H9 (cell line): ENCODE measurements around the gene GPR84. TPM values are rescaled to one million over a fixed set of nuclear protein-coding genes. Genes with fewer than 3 reads are reported as not detected.

Source experiments
- DNase-seq: peaks from one replicate; pipeline ENCODE4 v3.0.0-alpha.2; 2017
- H2AFZ ChIP-seq: one replicate; pipeline ENCODE4 v1.6.1; 2013; ENCODE audit warnings: mild to moderate bottlenecking, low read length, control low read depth, moderate library complexity
- H2AK5ac ChIP-seq: 2 replicates; pipeline ENCODE4 v1.6.1; 2013; ENCODE audit warnings: low read length, control low read depth, mixed read lengths; ENCODE audit not compliant: insufficient read length
- H2BK120ac ChIP-seq: one replicate; pipeline ENCODE4 v1.6.1; 2013; ENCODE audit warnings: low read depth, mild to moderate bottlenecking, low read length, control low read depth, inconsistent platforms; ENCODE audit not compliant: poor library complexity, severe bottlenecking
- H2BK12ac ChIP-seq: 2 replicates; pipeline ENCODE4 v1.6.1; 2013; ENCODE audit warnings: low read length, control low read depth, mixed read lengths, low read depth; ENCODE audit not compliant: insufficient read length
- H2BK15ac ChIP-seq: 2 replicates; pipeline ENCODE4 v1.6.1; 2013; ENCODE audit warnings: low read depth, low read length, control low read depth
- H2BK20ac ChIP-seq: one replicate; pipeline ENCODE4 v1.6.1; 2013; ENCODE audit warnings: low read depth, mild to moderate bottlenecking, low read length, control low read depth, inconsistent platforms; ENCODE audit not compliant: poor library complexity, severe bottlenecking
- H2BK5ac ChIP-seq: 2 replicates; pipeline ENCODE4 v1.6.1; 2013; ENCODE audit warnings: low read length, control low read depth, mixed read lengths; ENCODE audit not compliant: insufficient read length
- H3K14ac ChIP-seq: 2 replicates; pipeline ENCODE4 v1.6.1; 2013; ENCODE audit warnings: low read length, control low read depth; ENCODE audit not compliant: insufficient read depth
- H3K18ac ChIP-seq: 2 replicates; pipeline ENCODE4 v1.6.1; 2013; ENCODE audit warnings: low read depth, mild to moderate bottlenecking, mixed read lengths, low read length, control low read depth; ENCODE audit not compliant: insufficient read length
- H3K23ac ChIP-seq: 2 replicates; pipeline ENCODE4 v1.6.1; 2013; ENCODE audit warnings: low read length, control low read depth, mixed read lengths, low read depth; ENCODE audit not compliant: insufficient read length
- H3K23me2 ChIP-seq: 2 replicates; pipeline ENCODE4 v1.6.1; 2013; ENCODE audit warnings: low read depth, mild to moderate bottlenecking, mixed read lengths, low read length, control low read depth; ENCODE audit not compliant: insufficient read length, poor library complexity, severe bottlenecking
- H3K27ac ChIP-seq: 2 replicates; pipeline ENCODE4 v1.5.1; 2013; ENCODE audit warnings: low read length, control low read depth, mixed read lengths, low read depth; ENCODE audit not compliant: insufficient read length
- H3K27me3 ChIP-seq: 2 replicates; pipeline ENCODE4 v1.6.1; 2013; ENCODE audit warnings: low read length, control low read depth, inconsistent platforms; ENCODE audit not compliant: insufficient read depth
- H3K4ac ChIP-seq: 2 replicates; pipeline ENCODE4 v1.6.1; 2013; ENCODE audit warnings: low read depth, mild to moderate bottlenecking, control low read depth, inconsistent platforms, low read length, moderate library complexity
- H3K4me1 ChIP-seq: 2 replicates; pipeline ENCODE4 v1.6.1; 2013; ENCODE audit warnings: low read length, control low read depth, inconsistent platforms; ENCODE audit not compliant: insufficient read depth
- H3K4me2 ChIP-seq: 2 replicates; pipeline ENCODE4 v1.6.1; 2013; ENCODE audit warnings: low read length, control low read depth, mixed read lengths; ENCODE audit not compliant: insufficient read length, insufficient read depth
- H3K56ac ChIP-seq: 2 replicates; pipeline ENCODE4 v1.6.1; 2013; ENCODE audit warnings: low read depth, mild to moderate bottlenecking, mixed read lengths, low read length, control low read depth; ENCODE audit not compliant: insufficient read length
- H3K79me1 ChIP-seq: 2 replicates; pipeline ENCODE4 v1.6.1; 2013; ENCODE audit warnings: low read depth, mild to moderate bottlenecking, moderate library complexity, low read length, control low read depth, inconsistent platforms; ENCODE audit not compliant: insufficient read depth, poor library complexity, severe bottlenecking
- H3K79me2 ChIP-seq: 2 replicates; pipeline ENCODE4 v1.6.1; 2013; ENCODE audit warnings: low read length, control low read depth, inconsistent platforms; ENCODE audit not compliant: insufficient read depth
- H3K9ac ChIP-seq: 2 replicates; pipeline ENCODE4 v1.6.1; 2013; ENCODE audit warnings: low read length, control low read depth, mixed read lengths; ENCODE audit not compliant: insufficient read length; ENCODE audit errors: extremely low read depth
- H3K9me3 ChIP-seq: one replicate; pipeline ENCODE4 v1.6.1; 2013; ENCODE audit warnings: low read depth, low read length, inconsistent platforms; ENCODE audit not compliant: control insufficient read depth
- H3T11ph ChIP-seq: one replicate; pipeline ENCODE4 v1.6.1; 2013; ENCODE audit warnings: mild to moderate bottlenecking, low read length, control low read depth, inconsistent platforms
- H4K20me1 ChIP-seq: one replicate; pipeline ENCODE4 v1.6.1; 2013; ENCODE audit not compliant: control insufficient read depth, insufficient read length, insufficient read depth
- H4K5ac ChIP-seq: 2 replicates; pipeline ENCODE4 v1.6.1; 2013; ENCODE audit warnings: low read depth, mild to moderate bottlenecking, mixed read lengths, low read length, control low read depth; ENCODE audit not compliant: insufficient read length
- H4K8ac ChIP-seq: replicated peaks from 2 replicates; pipeline ENCODE4 v1.6.1; 2013; ENCODE audit warnings: low read length, control low read depth, mixed read lengths, low read depth; ENCODE audit not compliant: insufficient read length
- H4K91ac ChIP-seq: 2 replicates; pipeline ENCODE4 v1.6.1; 2013; ENCODE audit warnings: low read depth, mild to moderate bottlenecking, moderate library complexity, mixed read lengths, low read length, control low read depth; ENCODE audit not compliant: insufficient read length
- H3K27ac Mint-ChIP-seq, 3 experiments: 2 replicates in 2 of 3; 3 replicates in 1 of 3; pipeline ENCODE4 v1.8.0; 2020 to 2021; ENCODE audit warnings: mixed read lengths in 3 of 3, mild to moderate bottlenecking in 1 of 3, moderate library complexity in 1 of 3
- H3K27me3 Mint-ChIP-seq: 2 replicates; pipeline ENCODE4 v1.8.0; 2021; ENCODE audit warnings: low read depth, mild to moderate bottlenecking, moderate library complexity, mixed read lengths
- H3K36me3 Mint-ChIP-seq, 3 experiments: 2 replicates in 2 of 3; 3 replicates in 1 of 3; pipeline ENCODE4 v1.8.0; 2020 to 2021; ENCODE audit warnings: low read depth in 3 of 3, mixed read lengths in 3 of 3; ENCODE audit not compliant: insufficient read depth in 1 of 3
- H3K4me1 Mint-ChIP-seq, 2 experiments: 2 replicates each; pipeline ENCODE4 v1.8.0; 2020; ENCODE audit warnings: mixed read lengths in 2 of 2
- H3K4me3 Mint-ChIP-seq, 2 experiments: 2 replicates in 1 of 2; 3 replicates in 1 of 2; pipeline ENCODE4 v1.8.0; 2020 to 2021; ENCODE audit warnings: mild to moderate bottlenecking in 2 of 2, mixed read lengths in 2 of 2, moderate library complexity in 1 of 2
- H3K9me3 Mint-ChIP-seq, 2 experiments: 2 replicates in 1 of 2; 3 replicates in 1 of 2; pipeline ENCODE4 v1.8.0; 2020; ENCODE audit warnings: mild to moderate bottlenecking in 2 of 2, mixed read lengths in 2 of 2, moderate library complexity in 1 of 2
- WGBS: extraction: QIAGEN DNeasy Blood & Tissue Kit; methylation state at CpG from one replicate; pipeline ENCODE4 v1.1.7; 2013; ENCODE audit warnings: missing lambda C conversion rate, low lambda C conversion rate, mixed read lengths; ENCODE audit not compliant: insufficient read length; ENCODE audit errors: extremely low coverage; 5-methylcytosine and 5-hydroxymethylcytosine counted together
- total RNA-seq: library from RNA; stranded (reverse); gene quantifications from 2 replicates; pipeline ENCODE4 v1.2.1, GENCODE V29; 2021
- TF ChIP-seq, protein P1 (sequence below): fragments of 200-600 bp; sonication (generic); conservative IDR thresholded peaks from 3 replicates; pipeline ENCODE4 v1.8.0; 2021; ENCODE audit warnings: antibody characterized with exemption, mild to moderate bottlenecking

The GPR84 gene
- total RNA-seq, 1 experiment from 2014 or later: not detected

DNA sequence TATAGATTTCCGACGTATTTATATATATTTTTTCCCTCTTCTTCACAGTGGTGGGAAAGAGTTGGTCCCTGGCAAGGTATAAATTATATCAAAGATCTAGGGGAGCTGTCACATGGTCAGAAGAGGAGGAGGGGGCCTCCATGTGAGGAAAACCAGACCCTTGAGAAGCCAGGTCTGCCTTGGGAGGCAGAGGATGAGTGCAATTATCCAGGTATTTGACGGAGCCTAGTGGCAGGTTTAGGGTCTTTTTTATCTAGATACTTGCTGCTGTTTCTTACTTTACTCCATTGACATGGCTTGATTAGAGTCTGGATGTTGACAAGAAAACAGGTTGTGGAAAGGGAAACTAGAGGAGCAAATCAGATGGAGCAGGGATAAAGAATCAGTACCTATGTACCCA is 33.8 kb downstream of the GPR84 start:
- no peak for DNase-seq
- H3K4me3 Mint-ChIP-seq: no peak overlapping the region
- H3K36me3 Mint-ChIP-seq: peaks cover 0 to 2% (median 0%) of the 10 kb centered on the region in 3 experiments; a peak in 2 of 7 replicates
- Histone ChIP-seq H3K27ac (no peak overlapping the region), H3K56ac (no peak overlapping the region), H3K9ac (no peak overlapping the region), H3K79me2 (no peaks in the 10 kb centered on the region; the same call in 1 of the 2 replicates), H3K23ac (no peak overlapping the region), H3K14ac (no peak overlapping the region), H3T11ph (no peak overlapping the region), H4K91ac (no peak overlapping the region), H2BK120ac (no peak overlapping the region), H4K8ac (no peak overlapping the region), H3K4me1 (no peaks in the 10 kb centered on the region), H2BK12ac (no peak overlapping the region), H3K27me3 (no peaks in the 10 kb centered on the region; the same call in 1 of the 2 replicates), H3K9me3 (no peaks in the 10 kb centered on the region), H3K23me2 (no peaks in the 10 kb centered on the region), H3K18ac (no peak overlapping the region), H2AFZ (no peak overlapping the region), H3K79me1 (no peaks in the 10 kb centered on the region), H3K4ac (no peak overlapping the region), H3K4me2 (no peak overlapping the region), H2BK5ac (no peak overlapping the region), H4K5ac (no peak overlapping the region), H2BK15ac (no peak overlapping the region), H4K20me1 (no peaks in the 10 kb centered on the region), H2AK5ac (no peak overlapping the region), H2BK20ac (no peak overlapping the region)
- no peaks in the 10 kb centered on the region for H3K27me3 Mint-ChIP-seq
- H3K9me3 Mint-ChIP-seq: no peaks in the 10 kb centered on the region
- H3K4me1 Mint-ChIP-seq: peaks cover 19 to 24% of the 10 kb centered on the region in 2 experiments
- WGBS: no CpG with 5 or more reads among the region's 3 CpGs
- no peak overlapping the region for H3K27ac Mint-ChIP-seq
- TF ChIP-seq, protein P1, sequence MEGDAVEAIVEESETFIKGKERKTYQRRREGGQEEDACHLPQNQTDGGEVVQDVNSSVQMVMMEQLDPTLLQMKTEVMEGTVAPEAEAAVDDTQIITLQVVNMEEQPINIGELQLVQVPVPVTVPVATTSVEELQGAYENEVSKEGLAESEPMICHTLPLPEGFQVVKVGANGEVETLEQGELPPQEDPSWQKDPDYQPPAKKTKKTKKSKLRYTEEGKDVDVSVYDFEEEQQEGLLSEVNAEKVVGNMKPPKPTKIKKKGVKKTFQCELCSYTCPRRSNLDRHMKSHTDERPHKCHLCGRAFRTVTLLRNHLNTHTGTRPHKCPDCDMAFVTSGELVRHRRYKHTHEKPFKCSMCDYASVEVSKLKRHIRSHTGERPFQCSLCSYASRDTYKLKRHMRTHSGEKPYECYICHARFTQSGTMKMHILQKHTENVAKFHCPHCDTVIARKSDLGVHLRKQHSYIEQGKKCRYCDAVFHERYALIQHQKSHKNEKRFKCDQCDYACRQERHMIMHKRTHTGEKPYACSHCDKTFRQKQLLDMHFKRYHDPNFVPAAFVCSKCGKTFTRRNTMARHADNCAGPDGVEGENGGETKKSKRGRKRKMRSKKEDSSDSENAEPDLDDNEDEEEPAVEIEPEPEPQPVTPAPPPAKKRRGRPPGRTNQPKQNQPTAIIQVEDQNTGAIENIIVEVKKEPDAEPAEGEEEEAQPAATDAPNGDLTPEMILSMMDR: no peak
